Mesenchymal stem cell (in vitro differentiated cells and primary cell): ENCODE data around the gene IGSF22.
A peak's percentile ranks its signal among the peaks of the same experiment; 100 is the strongest.

ENCODE experiments used
- DNase-seq: peaks from one replicate; pipeline ENCODE4 v3.0.0-alpha.2; 2013
- H2AFZ ChIP-seq: one replicate; pipeline ENCODE4 v1.6.1; 2013; ENCODE audit warnings: low read depth, mild to moderate bottlenecking, control low read depth, inconsistent platforms, low read length, moderate library complexity
- H2AK5ac ChIP-seq: 2 replicates; pipeline ENCODE4 v1.6.1; 2013; ENCODE audit warnings: low read length, moderate library complexity, mild to moderate bottlenecking, inconsistent platforms; ENCODE audit not compliant: severe bottlenecking
- H2BK120ac ChIP-seq: one replicate; pipeline ENCODE4 v1.6.1; 2013; ENCODE audit warnings: low read depth, mild to moderate bottlenecking, inconsistent platforms, low read length, moderate library complexity
- H2BK12ac ChIP-seq, 2 experiments: one replicate each; pipeline ENCODE4 v1.6.1; 2013; ENCODE audit warnings: inconsistent platforms in 2 of 2, low read length in 2 of 2, mild to moderate bottlenecking in 2 of 2, moderate library complexity in 2 of 2, control low read depth in 1 of 2
- H2BK15ac ChIP-seq: one replicate; pipeline ENCODE4 v1.6.1; 2013; ENCODE audit warnings: mild to moderate bottlenecking, low read depth, inconsistent platforms; ENCODE audit not compliant: poor library complexity, severe bottlenecking
- H2BK5ac ChIP-seq: 2 replicates; pipeline ENCODE4 v1.6.1; 2013; ENCODE audit warnings: low read depth, mild to moderate bottlenecking, low read length, control low read depth, inconsistent platforms; ENCODE audit not compliant: poor library complexity, severe bottlenecking
- H3K14ac ChIP-seq, 2 experiments: one replicate each; pipeline ENCODE4 v1.6.1; 2013; ENCODE audit warnings: inconsistent platforms in 2 of 2, low read length in 2 of 2, control low read depth in 1 of 2, mild to moderate bottlenecking in 1 of 2, moderate library complexity in 1 of 2
- H3K18ac ChIP-seq, 2 experiments: one replicate each; pipeline ENCODE4 v1.6.1; 2013; ENCODE audit warnings: inconsistent platforms in 2 of 2, low read length in 2 of 2, control low read depth in 1 of 2, low read depth in 1 of 2, mild to moderate bottlenecking in 1 of 2
- H3K23ac ChIP-seq, 2 experiments: one replicate each; pipeline ENCODE4 v1.6.1; 2013; ENCODE audit warnings: inconsistent platforms in 2 of 2, low read length in 2 of 2, mild to moderate bottlenecking in 2 of 2, moderate library complexity in 2 of 2, control low read depth in 1 of 2
- H3K27ac ChIP-seq: 2 replicates; pipeline ENCODE4 v1.5.1; 2013; ENCODE audit warnings: mild to moderate bottlenecking, moderate library complexity, low read length, control low read depth, inconsistent platforms; ENCODE audit not compliant: poor library complexity, severe bottlenecking
- H3K27me3 ChIP-seq, 2 experiments: 2 replicates each; pipeline versions ENCODE4 v1.6.1 to v1.7.0; 2013; ENCODE audit warnings: low read length in 2 of 2, mild to moderate bottlenecking in 2 of 2, moderate library complexity in 2 of 2, control low read depth in 1 of 2, inconsistent platforms in 1 of 2; ENCODE audit not compliant: control insufficient read depth in 1 of 2, insufficient read depth in 1 of 2
- H3K36me3 ChIP-seq, 2 experiments: 2 replicates each; pipeline versions ENCODE4 v1.6.1 to v1.7.0; 2013; ENCODE audit warnings: low read length in 2 of 2, control low read depth in 1 of 2, inconsistent platforms in 1 of 2, low read depth in 1 of 2, mild to moderate bottlenecking in 1 of 2; ENCODE audit not compliant: insufficient read depth in 2 of 2, control insufficient read depth in 1 of 2
- H3K4ac ChIP-seq, 2 experiments: one replicate each; pipeline ENCODE4 v1.6.1; 2013; ENCODE audit warnings: inconsistent platforms in 2 of 2, low read length in 2 of 2, mild to moderate bottlenecking in 2 of 2, moderate library complexity in 2 of 2, control low read depth in 1 of 2, low read depth in 1 of 2
- H3K4me1 ChIP-seq: 2 replicates; pipeline ENCODE4 v1.6.1; 2013; ENCODE audit warnings: low read depth, low read length, control low read depth; ENCODE audit not compliant: control insufficient read depth, insufficient read depth
- H3K4me2 ChIP-seq: 2 replicates; pipeline ENCODE4 v1.6.1; 2013; ENCODE audit warnings: low read length, mild to moderate bottlenecking, inconsistent platforms; ENCODE audit not compliant: poor library complexity, severe bottlenecking
- H3K4me3 ChIP-seq, 2 experiments: 2 replicates each; pipeline versions ENCODE4 v1.5.1 to v1.7.0; 2013; ENCODE audit warnings: low read length in 2 of 2, mild to moderate bottlenecking in 2 of 2, control low read depth in 1 of 2, low read depth in 1 of 2; ENCODE audit not compliant: insufficient read depth in 1 of 2
- H3K79me1 ChIP-seq: replicated peaks from 2 replicates; pipeline ENCODE4 v1.6.1; 2013; ENCODE audit warnings: mild to moderate bottlenecking, control low read depth, low read length, inconsistent platforms; ENCODE audit not compliant: poor library complexity, severe bottlenecking
- H3K9ac ChIP-seq: 2 replicates; pipeline ENCODE4 v1.7.0; 2013; ENCODE audit warnings: mild to moderate bottlenecking, low read length, moderate library complexity
- H3K9me3 ChIP-seq: 2 replicates; pipeline ENCODE4 v1.7.0; 2013; ENCODE audit warnings: mild to moderate bottlenecking, low read length; ENCODE audit not compliant: control insufficient read depth
- H4K8ac ChIP-seq: one replicate; pipeline ENCODE4 v1.6.1; 2013; ENCODE audit warnings: inconsistent platforms, mild to moderate bottlenecking, low read length, moderate library complexity
- H4K91ac ChIP-seq: one replicate; pipeline ENCODE4 v1.6.1; 2013; ENCODE audit warnings: mild to moderate bottlenecking, low read length, inconsistent platforms
- WGBS: methylation state at CpG from one replicate; pipeline ENCODE4 v1.1.7; 2013; ENCODE audit warnings: mixed read lengths; 5-methylcytosine and 5-hydroxymethylcytosine counted together

The IGSF22 gene

GRCh38 chr11:18748766-18749365 lies 22.9 kb upstream of the IGSF22 start:
- Histone ChIP-seq H3K14ac (no peak overlapping the region), H3K27me3 (no peaks in the 10 kb centered on the region), H3K4me3 (no peak overlapping the region), H2BK15ac (no peak overlapping the region), H2BK12ac (no peak overlapping the region), H3K27ac (no peak overlapping the region), H2AK5ac (no peak overlapping the region), H3K4me1 (peaks cover 9% of the 10 kb centered on the region), H4K91ac (no peak overlapping the region), H2AFZ (no peak overlapping the region), H4K8ac (no peak overlapping the region), H3K4me2 (no peak overlapping the region), H3K9ac (no peak overlapping the region), H2BK120ac (no peak overlapping the region), H3K23ac (no peak overlapping the region), H3K79me1 (no peaks in the 10 kb centered on the region), H3K9me3 (no peaks in the 10 kb centered on the region), H3K4ac (no peak overlapping the region), H3K36me3 (no peaks in the 10 kb centered on the region), H3K18ac (no peak overlapping the region), H2BK5ac (no peak overlapping the region)
- 73% methylated on average over 13 of the region's 13 CpGs for WGBS
- DNase-seq, result peak; percentile 64

- Histone ChIP-seq H2BK12ac (no peak overlapping the region), H3K4ac (no peak overlapping the region), H2BK120ac (no peak overlapping the region), H4K8ac (no peak overlapping the region), H2BK15ac (no peak overlapping the region), H4K91ac (no peak overlapping the region), H2AFZ (no peak overlapping the region), H2AK5ac (no peak overlapping the region), H3K79me1 (no peaks in the 10 kb centered on the region), H3K14ac (no peak overlapping the region), H3K4me2 (no peak overlapping the region), H3K23ac (no peak overlapping the region), H3K9me3 (no peaks in the 10 kb centered on the region), H3K9ac (no peak overlapping the region), H3K4me3 (no peak overlapping the region), H3K27me3 (peaks cover 0 to 7% of the 10 kb centered on the region in 2 experiments), H3K18ac (no peak overlapping the region), H3K4me1 (peaks cover 9% of the 10 kb centered on the region), H2BK5ac (no peak overlapping the region), H3K27ac (no peak overlapping the region), H3K36me3 (no peaks in the 10 kb centered on the region)
- no peak for DNase-seq
- WGBS, result 86% methylated on average over 6 of the region's 6 CpGs
Measured at GRCh38 chr11:18745251-18745650, 19.3 kb upstream of the IGSF22 start.

GRCh38 chr11:18743900-18744514 lies 18.0 kb upstream of the IGSF22 start:
- Histone ChIP-seq H4K8ac (no peak overlapping the region), H3K27me3 (peaks cover 11 to 14% of the 10 kb centered on the region in 2 experiments), H2BK5ac (no peak overlapping the region), H3K18ac (no peak overlapping the region), H3K4me3 (no peak overlapping the region), H3K4me1 (no peaks in the 10 kb centered on the region), H2AFZ (no peak overlapping the region), H2BK15ac (no peak overlapping the region), H3K36me3 (no peaks in the 10 kb centered on the region), H3K14ac (peak overlapping the region in 1 of 2 experiments; percentile 79), H4K91ac (peak overlapping the region; percentile 57), H3K27ac (no peak overlapping the region), H2AK5ac (no peak overlapping the region), H3K4me2 (no peak overlapping the region), H3K79me1 (no peaks in the 10 kb centered on the region), H3K9ac (no peak overlapping the region), H3K9me3 (no peaks in the 10 kb centered on the region), H3K4ac (no peak overlapping the region), H2BK12ac (no peak overlapping the region), H3K23ac (no peak overlapping the region), H2BK120ac (no peak overlapping the region)
- 88% methylated on average over 12 of the region's 15 CpGs for WGBS
- DNase-seq, result no peak

GRCh38 chr11:18743365-18743764 lies 17.4 kb upstream of the IGSF22 start:
- H3K4ac ChIP-seq, result no peak overlapping the region
- no peak overlapping the region for H3K9ac ChIP-seq
- H3K36me3 ChIP-seq, result no peaks in the 10 kb centered on the region
- 91% methylated on average over 10 of the region's 10 CpGs for WGBS
- no peak overlapping the region for H2AFZ ChIP-seq
- no peak overlapping the region for H2BK5ac ChIP-seq
- no peak overlapping the region for H3K23ac ChIP-seq
- H3K27ac ChIP-seq, result no peak overlapping the region
- no peak overlapping the region for H3K14ac ChIP-seq
- no peak overlapping the region for H3K4me3 ChIP-seq
- peaks cover 11 to 14% of the 10 kb centered on the region in 2 experiments for H3K27me3 ChIP-seq
- H4K8ac ChIP-seq, result no peak overlapping the region
- no peaks in the 10 kb centered on the region for H3K79me1 ChIP-seq
- no peak overlapping the region for H2BK120ac ChIP-seq
- DNase-seq, result no peak
- H3K4me2 ChIP-seq, result no peak overlapping the region
- H3K4me1 ChIP-seq, result no peaks in the 10 kb centered on the region
- no peak overlapping the region for H2BK15ac ChIP-seq
- H2BK12ac ChIP-seq, result no peak overlapping the region
- H4K91ac ChIP-seq, result no peak overlapping the region
- H2AK5ac ChIP-seq, result no peak overlapping the region
- H3K9me3 ChIP-seq, result no peaks in the 10 kb centered on the region
- H3K18ac ChIP-seq, result no peak overlapping the region
